ENCODE results near the gene ASXL2.

DNA sequence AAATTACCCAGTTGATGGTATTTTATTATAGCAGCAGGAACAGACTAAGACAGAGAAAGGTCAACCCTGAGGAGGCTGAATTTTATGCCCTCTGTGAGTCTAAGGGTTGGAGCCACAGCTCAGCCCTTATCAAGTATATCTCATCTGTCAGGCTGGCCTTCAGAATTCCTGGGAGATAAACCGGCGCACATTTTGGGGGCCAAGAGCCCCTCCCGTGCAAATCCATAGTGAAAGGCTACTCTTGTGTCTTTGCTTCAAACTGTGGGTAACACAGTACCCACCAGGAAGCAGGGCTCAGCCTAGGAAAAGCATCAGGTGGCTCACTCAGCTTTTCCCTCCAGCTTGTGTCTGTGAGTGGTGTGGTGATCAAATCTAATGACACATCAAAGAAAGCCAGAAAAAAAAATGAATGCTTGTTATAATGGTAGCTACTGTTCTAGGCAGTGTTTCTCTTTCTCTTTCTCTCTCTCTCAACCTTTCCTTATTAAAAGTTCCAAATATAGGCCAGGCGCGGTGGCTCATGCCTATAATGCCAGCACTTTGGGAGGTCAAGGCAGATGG lies 25.0 kb upstream of the ASXL2 start:
- TF ChIP-seq, protein P1, sequence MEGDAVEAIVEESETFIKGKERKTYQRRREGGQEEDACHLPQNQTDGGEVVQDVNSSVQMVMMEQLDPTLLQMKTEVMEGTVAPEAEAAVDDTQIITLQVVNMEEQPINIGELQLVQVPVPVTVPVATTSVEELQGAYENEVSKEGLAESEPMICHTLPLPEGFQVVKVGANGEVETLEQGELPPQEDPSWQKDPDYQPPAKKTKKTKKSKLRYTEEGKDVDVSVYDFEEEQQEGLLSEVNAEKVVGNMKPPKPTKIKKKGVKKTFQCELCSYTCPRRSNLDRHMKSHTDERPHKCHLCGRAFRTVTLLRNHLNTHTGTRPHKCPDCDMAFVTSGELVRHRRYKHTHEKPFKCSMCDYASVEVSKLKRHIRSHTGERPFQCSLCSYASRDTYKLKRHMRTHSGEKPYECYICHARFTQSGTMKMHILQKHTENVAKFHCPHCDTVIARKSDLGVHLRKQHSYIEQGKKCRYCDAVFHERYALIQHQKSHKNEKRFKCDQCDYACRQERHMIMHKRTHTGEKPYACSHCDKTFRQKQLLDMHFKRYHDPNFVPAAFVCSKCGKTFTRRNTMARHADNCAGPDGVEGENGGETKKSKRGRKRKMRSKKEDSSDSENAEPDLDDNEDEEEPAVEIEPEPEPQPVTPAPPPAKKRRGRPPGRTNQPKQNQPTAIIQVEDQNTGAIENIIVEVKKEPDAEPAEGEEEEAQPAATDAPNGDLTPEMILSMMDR (IDR thresholded peaks at IDR 0.05; ENCODE audit: insufficient read depth, low read depth, low read length) = no peak
- TF ChIP-seq EZH2 (IDR thresholded peaks at IDR 0.05; ENCODE audit: insufficient read depth, low read length) = no peak

Measured in astrocyte (in vitro differentiated cells and primary cell).